ENCODE data around the gene OSBPL10. TPM values are rescaled to one million over a fixed set of nuclear protein-coding genes. Genes with fewer than 3 reads are reported as not detected.

Gene OSBPL10
- total RNA-seq, 1 experiment from 2014 or later, result 2.3 TPM

DNA sequence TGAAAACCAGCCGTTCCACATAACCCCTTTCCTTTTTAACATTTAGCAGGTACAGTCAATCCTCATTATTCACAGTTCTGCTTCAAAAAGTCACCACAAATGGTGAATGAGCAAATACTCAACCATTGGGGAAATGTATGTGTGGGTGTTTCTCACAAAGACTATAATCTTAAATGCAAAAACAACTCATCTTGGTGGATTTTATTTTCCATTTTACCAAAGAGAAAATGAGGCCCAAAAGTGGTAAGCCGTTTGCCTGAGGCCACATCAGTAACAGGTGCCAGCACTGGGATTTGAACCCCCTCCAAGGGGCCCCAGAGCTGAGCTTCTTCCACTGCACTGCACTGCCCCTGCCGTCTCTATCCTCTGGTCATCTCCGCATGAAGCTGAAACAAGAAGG lies 208.8 kb downstream of the OSBPL10 start:
- BruUV-seq (replicated peaks), result no TSS peak
- POLR2A ChIA-PET (ENCODE audit: low non-redundant PET), result no interaction called here
- intact Hi-C loops (cut with micrococcal nuclease; ENCODE audit: unreplicated experiment), result no loop called here
- CTCF ChIA-PET, result no interaction called here
- Histone ChIP-seq H3K27me3 (replicated peaks; ENCODE audit: insufficient read depth, low read depth, low read length, poor library complexity) (no peaks in the 10 kb centered on the region), H3K4me3 (ENCODE audit: low read depth, low read length, poor library complexity, severe bottlenecking) (no peak overlapping the region), H3K36me3 (ENCODE audit: insufficient read depth, low read length, poor library complexity, severe bottlenecking) (no peaks in the 10 kb centered on the region), H3K4me1 (ENCODE audit: insufficient read depth, low read length, poor library complexity, severe bottlenecking) (peaks cover 4% of the 10 kb centered on the region), H3K9me3 (ENCODE audit: low read depth, low read length, poor library complexity, severe bottlenecking) (no peaks in the 10 kb centered on the region), H3K27ac (ENCODE audit: low read depth, low read length, poor library complexity, severe bottlenecking) (no peak overlapping the region)
- TF ChIP-seq EZH2 (IDR thresholded peaks at IDR 0.05; ENCODE audit: borderline replicate concordance, low read depth, low read length, poor library complexity, severe bottlenecking) (no peak), CTCF (conservative IDR thresholded peaks at IDR 0.05; ENCODE audit: low read depth, low read length) (no peak)
- no peak for DNase-seq (ENCODE audit: low spot score)

DNA sequence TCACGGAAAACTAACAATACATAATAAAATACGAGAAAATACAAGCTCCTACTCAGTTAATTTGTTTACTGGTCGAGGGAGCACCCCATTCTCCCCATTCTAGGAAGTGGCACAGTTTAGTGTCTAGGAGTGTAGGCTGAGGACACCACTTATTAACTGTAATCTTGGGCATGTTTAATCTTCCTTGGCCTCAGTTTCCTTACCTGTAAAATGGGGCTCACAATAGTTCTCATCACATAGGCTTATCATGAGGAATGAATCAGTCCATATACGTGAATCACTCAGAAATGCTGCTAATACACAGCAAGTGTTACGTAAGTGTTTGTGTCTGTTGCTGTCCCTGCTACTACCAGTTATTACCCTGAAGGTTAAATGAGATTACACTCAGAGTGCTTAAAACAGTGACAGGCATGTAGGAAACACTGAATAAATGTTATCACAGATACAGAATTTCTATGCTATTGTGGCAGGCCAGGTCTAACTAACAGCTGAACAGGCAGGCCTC lies 210.2 kb downstream of the OSBPL10 start:
- Histone ChIP-seq H3K27me3 (replicated peaks; ENCODE audit: insufficient read depth, low read depth, low read length, poor library complexity) (no peaks in the 10 kb centered on the region), H3K9me3 (ENCODE audit: low read depth, low read length, poor library complexity, severe bottlenecking) (no peaks in the 10 kb centered on the region), H3K27ac (ENCODE audit: low read depth, low read length, poor library complexity, severe bottlenecking) (no peak overlapping the region), H3K36me3 (ENCODE audit: insufficient read depth, low read length, poor library complexity, severe bottlenecking) (no peaks in the 10 kb centered on the region), H3K4me3 (ENCODE audit: low read depth, low read length, poor library complexity, severe bottlenecking) (no peak overlapping the region), H3K4me1 (ENCODE audit: insufficient read depth, low read length, poor library complexity, severe bottlenecking) (peaks cover 2% of the 10 kb centered on the region)
- no peak for DNase-seq (ENCODE audit: low spot score)
- TF ChIP-seq EZH2 (IDR thresholded peaks at IDR 0.05; ENCODE audit: borderline replicate concordance, low read depth, low read length, poor library complexity, severe bottlenecking) (no peak), CTCF (conservative IDR thresholded peaks at IDR 0.05; ENCODE audit: low read depth, low read length) (no peak)
- no TSS peak for BruUV-seq (replicated peaks)
- ChIA-PET CTCF (interaction anchor here (0.6 kb wide), 1 partner anchor 248 kb away, joined by 4 read pairs; no protein-coding TSS in a partner anchor), POLR2A (ENCODE audit: low non-redundant PET) (no interaction called here)
- intact Hi-C loops (cut with micrococcal nuclease; ENCODE audit: unreplicated experiment), result no loop called here

GRCh38 chr3:31768479-31769125 lies 212.5 kb downstream of the OSBPL10 start:
- intact Hi-C loops (cut with micrococcal nuclease; ENCODE audit: unreplicated experiment), result loop anchor here (2.0 to 10.0 kb wide), 2 partner anchors 158 to 994 kb away; no protein-coding TSS in a partner anchor
- peak; percentile 63 for DNase-seq (ENCODE audit: low spot score)
- H3K9me3 ChIP-seq (ENCODE audit: low read depth, low read length, poor library complexity, severe bottlenecking), result no peaks in the 10 kb centered on the region
- CTCF ChIA-PET, result no interaction called here
- no peak overlapping the region for H3K4me3 ChIP-seq (ENCODE audit: low read depth, low read length, poor library complexity, severe bottlenecking)
- TF ChIP-seq EZH2 (IDR thresholded peaks at IDR 0.05; ENCODE audit: borderline replicate concordance, low read depth, low read length, poor library complexity, severe bottlenecking) (no peak), CTCF (conservative IDR thresholded peaks at IDR 0.05; ENCODE audit: low read depth, low read length) (peak; percentile 44)
- H3K36me3 ChIP-seq (ENCODE audit: insufficient read depth, low read length, poor library complexity, severe bottlenecking), result no peaks in the 10 kb centered on the region
- H3K4me1 ChIP-seq (ENCODE audit: insufficient read depth, low read length, poor library complexity, severe bottlenecking), result no peaks in the 10 kb centered on the region
- BruUV-seq (replicated peaks), result no TSS peak
- H3K27me3 ChIP-seq (replicated peaks; ENCODE audit: insufficient read depth, low read depth, low read length, poor library complexity), result no peaks in the 10 kb centered on the region
- no peak overlapping the region for H3K27ac ChIP-seq (ENCODE audit: low read depth, low read length, poor library complexity, severe bottlenecking)
- POLR2A ChIA-PET (ENCODE audit: low non-redundant PET), result no interaction called here
